ENCODE results near the gene PGC.

PGC gene

GRCh38 chr6:41736186-41736733, 10.9 kb downstream of the PGC start:
- FAIRE-seq = no peak
- DNase-seq (ENCODE audit: insufficient read length, low spot score) = no peak
- TF ChIP-seq CTCF (IDR thresholded peaks at IDR 0.05; ENCODE audit: insufficient read depth, missing control alignments) = no peak

GRCh38 chr6:41735427-41736185, 11.6 kb downstream of the PGC start, which contains the start of gene TFEB:
Gene TFEB (minus strand): TSS chr6:41735608. CDS start chr6:41691213, 44,395 bp downstream.
- DNase-seq (ENCODE audit: insufficient read length, low spot score) (peak; percentile 85), FAIRE-seq (no peak)
- TF ChIP-seq CTCF (IDR thresholded peaks at IDR 0.05; ENCODE audit: insufficient read depth, missing control alignments) = peak; percentile 82

DNA sequence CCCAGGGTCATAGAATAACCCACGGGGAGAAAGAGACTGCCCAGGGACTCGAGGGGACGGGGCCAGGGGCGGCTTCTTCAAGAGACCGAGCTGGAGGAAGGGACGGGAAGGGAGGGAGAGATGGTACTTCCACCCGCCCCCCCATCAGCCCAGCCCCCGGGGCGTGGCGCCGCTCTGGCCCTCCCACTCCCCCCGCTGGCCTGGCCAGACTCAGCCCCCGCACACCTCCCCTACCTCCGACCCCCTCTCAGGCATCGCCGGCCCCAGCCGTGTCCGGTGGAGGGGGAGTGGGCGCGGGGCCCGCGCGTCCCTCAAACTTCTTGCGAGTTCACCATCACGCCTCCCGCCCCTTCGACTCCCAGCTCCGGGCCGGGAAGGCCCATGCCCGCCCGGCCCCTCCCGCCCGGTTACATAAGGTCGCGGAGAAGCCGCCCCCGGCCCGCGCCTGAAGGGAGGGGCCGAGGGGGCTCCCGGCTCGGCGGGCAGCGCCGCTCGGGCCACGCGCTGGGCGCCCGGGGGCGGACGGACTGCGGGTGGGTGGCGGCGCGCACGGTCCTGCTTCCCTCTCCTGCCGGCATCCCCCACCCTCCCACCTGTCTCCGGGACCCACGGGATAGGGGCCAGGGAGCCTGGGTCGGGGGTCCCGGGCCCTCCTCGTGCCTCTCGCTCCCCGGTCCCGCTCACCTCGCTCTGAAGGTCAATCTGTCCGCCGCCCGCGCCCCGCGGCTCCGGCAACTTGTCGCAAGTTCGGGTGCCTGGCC, 12.4 kb downstream of the PGC start:
- TF ChIP-seq CTCF (IDR thresholded peaks at IDR 0.05; ENCODE audit: insufficient read depth, missing control alignments) = no peak
- no peak for FAIRE-seq
- DNase-seq (ENCODE audit: insufficient read length, low spot score) = peak; percentile 57

GRCh38 chr6:41733707-41734665, 13.2 kb downstream of the PGC start:
- DNase-seq (ENCODE audit: insufficient read length, low spot score) = peak; percentile 77
- no peak for FAIRE-seq
- TF ChIP-seq CTCF (IDR thresholded peaks at IDR 0.05; ENCODE audit: insufficient read depth, missing control alignments) = no peak

GRCh38 chr6:41733360-41733706, 13.9 kb downstream of the PGC start:
- FAIRE-seq = no peak
- DNase-seq (ENCODE audit: insufficient read length, low spot score) = no peak
- no peak for TF ChIP-seq CTCF (IDR thresholded peaks at IDR 0.05; ENCODE audit: insufficient read depth, missing control alignments)

GRCh38 chr6:41732591-41733359, 14.4 kb downstream of the PGC start:
- no peak for TF ChIP-seq CTCF (IDR thresholded peaks at IDR 0.05; ENCODE audit: insufficient read depth, missing control alignments)
- DNase-seq (ENCODE audit: insufficient read length, low spot score) (no peak), FAIRE-seq (no peak)
